ENCODE measurements around the gene DCDC2.
"Not testable (repeated sequence)": the region's sequence is repeated elsewhere in the genome, so short reads cannot be mapped to it uniquely, and the experiment has no call there.

Gene DCDC2

GRCh38 chr6:24323632-24324337 is 34.1 kb downstream of the DCDC2 start:
- DNase-seq, result no peak

GRCh38 chr6:24322924-24323323 is 34.9 kb downstream of the DCDC2 start:
- DNase-seq, result no peak

GRCh38 chr6:24322446-24322845 is 35.4 kb downstream of the DCDC2 start:
- not testable (repeated sequence) for DNase-seq

GRCh38 chr6:24321538-24322162 is 36.2 kb downstream of the DCDC2 start:
- no peak for DNase-seq

GRCh38 chr6:24313251-24314141 is 44.4 kb downstream of the DCDC2 start:
- DNase-seq, result peak; percentile 63

- DNase-seq, result not testable (repeated sequence)
These were observed 46.1 kb downstream of the DCDC2 start for GRCh38 chr6:24311775-24312174.

- DNase-seq, result no peak
These were observed 50.0 kb downstream of the DCDC2 start for GRCh38 chr6:24307881-24308280.

- no peak for DNase-seq
These were observed 50.9 kb downstream of the DCDC2 start for GRCh38 chr6:24306936-24307335.

- DNase-seq, result no peak
These were observed 51.8 kb downstream of the DCDC2 start for GRCh38 chr6:24306038-24306437.

GRCh38 chr6:24296944-24297343 is 60.9 kb downstream of the DCDC2 start:
- DNase-seq, result no peak

GRCh38 chr6:24293852-24294251 is 64.0 kb downstream of the DCDC2 start:
- DNase-seq, result not testable (repeated sequence)

GRCh38 chr6:24287239-24287638 is 70.6 kb downstream of the DCDC2 start:
- DNase-seq, result no peak

GRCh38 chr6:24284006-24284405 is 73.9 kb downstream of the DCDC2 start:
- DNase-seq, result no peak

- DNase-seq, result peak; percentile 88
These were observed 74.5 kb downstream of the DCDC2 start for GRCh38 chr6:24283043-24283985.

- no peak for DNase-seq
These were observed 83.3 kb downstream of the DCDC2 start for GRCh38 chr6:24274441-24275083.

GRCh38 chr6:24273096-24273870 is 84.6 kb downstream of the DCDC2 start:
- DNase-seq, result no peak

- DNase-seq, result no peak
These were observed 85.3 kb downstream of the DCDC2 start for GRCh38 chr6:24272553-24272952.

- DNase-seq, result no peak
These were observed 85.7 kb downstream of the DCDC2 start for GRCh38 chr6:24272148-24272547.

- DNase-seq, result peak; percentile 57
These were observed 87.8 kb downstream of the DCDC2 start for GRCh38 chr6:24270011-24270410.

GRCh38 chr6:24258214-24258613 is 99.6 kb downstream of the DCDC2 start:
- DNase-seq, result not testable (repeated sequence)

GRCh38 chr6:24257282-24257681 is 100.6 kb downstream of the DCDC2 start:
- no peak for DNase-seq

All from islet precursor cell (in vitro differentiated cells).